M059J (cell line): Measurements from ENCODE around the gene HEY2. TPM values are rescaled to one million over a fixed set of nuclear protein-coding genes. Genes with fewer than 3 reads are reported as not detected.
"Not testable (repeated sequence)": the region's sequence is repeated elsewhere in the genome, so short reads cannot be mapped to it uniquely, and the experiment has no call there.

Experiments used
- DNase-seq: peaks from one replicate; pipeline ENCODE4 v3.0.0-alpha.2; 2012; ENCODE audit warnings: low read depth
- total RNA-seq: library from RNA; depleted of rRNA; stranded (reverse); fragments of >200 nt; shearing (Covaris generic); gene quantifications from 2 replicates; pipeline ENCODE4 v1.2.3, GENCODE V29; 2014

HEY2 gene
- total RNA-seq, 1 experiment from 2014 or later: not detected

GRCh38 chr6:125769147-125769783, 19.8 kb downstream of the HEY2 start:
- no peak for DNase-seq

GRCh38 chr6:125773387-125774341, 24.2 kb downstream of the HEY2 start:
- no peak for DNase-seq

- not testable (repeated sequence) for DNase-seq
Observed at GRCh38 chr6:125776107-125776826, 26.8 kb downstream of the HEY2 start.

GRCh38 chr6:125779924-125780539, 30.6 kb downstream of the HEY2 start:
- DNase-seq: peak; percentile 95

GRCh38 chr6:125780540-125781313, 31.3 kb downstream of the HEY2 start:
- DNase-seq: peak; percentile 75

GRCh38 chr6:125781314-125781868, 32.0 kb downstream of the HEY2 start:
- DNase-seq: peak; percentile 26

GRCh38 chr6:125784365-125784764, 34.9 kb downstream of the HEY2 start:
- DNase-seq: no peak

- peak; percentile 56 for DNase-seq
Observed at GRCh38 chr6:125787791-125788190, 38.4 kb downstream of the HEY2 start.

- DNase-seq: no peak
Observed at GRCh38 chr6:125789167-125789566, 39.7 kb downstream of the HEY2 start.

GRCh38 chr6:125789576-125790357, 40.3 kb downstream of the HEY2 start:
- peak; percentile 28 for DNase-seq

- DNase-seq: peak; percentile 79
Observed at GRCh38 chr6:125790358-125791150, 41.1 kb downstream of the HEY2 start, which contains the start of gene NCOA7. Gene NCOA7, plus strand, starts transcription at chr6:125790960. Its CDS starts 24,395 bp downstream, at chr6:125815355.

GRCh38 chr6:125791151-125791819, 41.9 kb downstream of the HEY2 start:
- peak; percentile 69 for DNase-seq

- no peak for DNase-seq
Observed at GRCh38 chr6:125791820-125792165, 42.4 kb downstream of the HEY2 start.

GRCh38 chr6:125792172-125792571, 42.7 kb downstream of the HEY2 start:
- DNase-seq: no peak

GRCh38 chr6:125792680-125793079, 43.2 kb downstream of the HEY2 start:
- DNase-seq: peak; percentile 43

GRCh38 chr6:125793280-125793679, 43.8 kb downstream of the HEY2 start:
- no peak for DNase-seq

- DNase-seq: peak; percentile 22
Observed at GRCh38 chr6:125793863-125794262, 44.4 kb downstream of the HEY2 start.

GRCh38 chr6:125794342-125795137, 45.1 kb downstream of the HEY2 start:
- peak; percentile 55 for DNase-seq
